GM23338 (cell line): ENCODE measurements around the gene MAPT. TPM values are rescaled to one million over a fixed set of nuclear protein-coding genes. Genes with fewer than 3 reads are reported as not detected.

Experiments used
- ATAC-seq: fragments of 200-7000 bp; cut with Tn5 transposase; 3 replicates; pipeline ENCODE4 v1.9.1; 2020
- DNase-seq: peaks from one replicate; pipeline ENCODE4 v3.0.0-alpha.2; 2015; ENCODE audit warnings: low spot score
- H2AFZ ChIP-seq: fragments of 200-600 bp; sonication (generic); 2 replicates; pipeline ENCODE4 v1.8.0; 2016; ENCODE audit warnings: antibody characterized with exemption, mild to moderate bottlenecking, moderate library complexity
- H3F3A ChIP-seq: fragments of 200-600 bp; sonication (generic); replicated peaks from 2 replicates; pipeline ENCODE4 v1.8.0; 2017; ENCODE audit warnings: antibody characterized with exemption, mixed run types, low read depth
- H3K27ac ChIP-seq: fragments of 200-600 bp; sonication (generic); 2 replicates; pipeline ENCODE4 v1.6.1; 2016; ENCODE audit warnings: low read depth
- H3K27me3 ChIP-seq: fragments of 200-600 bp; sonication (generic); 2 replicates; pipeline ENCODE4 v1.8.0; 2016; ENCODE audit warnings: mild to moderate bottlenecking, mixed run types, moderate library complexity; ENCODE audit not compliant: insufficient read depth
- H3K36me3 ChIP-seq: fragments of 200-600 bp; sonication (generic); 2 replicates; pipeline ENCODE4 v1.8.0; 2016; ENCODE audit warnings: mild to moderate bottlenecking; ENCODE audit not compliant: insufficient read depth
- H3K4me1 ChIP-seq: fragments of 200-600 bp; sonication (generic); 2 replicates; pipeline ENCODE4 v1.8.0; 2016; ENCODE audit warnings: mild to moderate bottlenecking, moderate library complexity; ENCODE audit not compliant: insufficient read depth
- H3K4me2 ChIP-seq: fragments of 200-600 bp; sonication (generic); 2 replicates; pipeline ENCODE4 v1.7.1; 2017; ENCODE audit warnings: mixed run types
- H3K4me3 ChIP-seq: fragments of 200-600 bp; sonication (generic); 2 replicates; pipeline ENCODE4 v1.6.1; 2016; ENCODE audit warnings: mixed run types
- H3K79me2 ChIP-seq: fragments of 200-600 bp; sonication (generic); replicated peaks from 2 replicates; pipeline ENCODE4 v1.8.0; 2017; ENCODE audit warnings: mild to moderate bottlenecking; ENCODE audit not compliant: insufficient read depth
- H3K9me2 ChIP-seq: fragments of 200-600 bp; sonication (generic); 2 replicates; pipeline ENCODE4 v1.8.0; 2017; ENCODE audit not compliant: insufficient read depth
- H4K20me1 ChIP-seq: fragments of 200-600 bp; sonication (generic); replicated peaks from 2 replicates; pipeline ENCODE4 v1.8.0; 2017; ENCODE audit warnings: mild to moderate bottlenecking; ENCODE audit not compliant: insufficient read depth
- H3K27ac Mint-ChIP-seq: 2 replicates; pipeline ENCODE4 v1.8.0; 2020; ENCODE audit warnings: inconsistent platforms, mild to moderate bottlenecking, moderate library complexity, mixed read lengths
- H3K27me3 Mint-ChIP-seq: 3 replicates; pipeline ENCODE4 v1.8.0; 2022; ENCODE audit warnings: low read depth, mild to moderate bottlenecking, moderate library complexity, mixed read lengths, inconsistent platforms; ENCODE audit not compliant: insufficient read depth, poor library complexity
- H3K36me3 Mint-ChIP-seq: 3 replicates; pipeline ENCODE4 v1.8.0; 2021; ENCODE audit warnings: low read depth, mild to moderate bottlenecking, inconsistent platforms, moderate library complexity, mixed read lengths
- H3K4me1 Mint-ChIP-seq: 3 replicates; pipeline ENCODE4 v1.8.0; 2020; ENCODE audit warnings: mild to moderate bottlenecking, inconsistent platforms, mixed read lengths
- H3K4me3 Mint-ChIP-seq: 3 replicates; pipeline ENCODE4 v1.8.0; 2021; ENCODE audit warnings: moderate library complexity, mild to moderate bottlenecking, inconsistent platforms, mixed read lengths
- H3K9me3 Mint-ChIP-seq: 3 replicates; pipeline ENCODE4 v1.8.0; 2020; ENCODE audit warnings: moderate library complexity, mild to moderate bottlenecking, inconsistent platforms, mixed read lengths
- CREB1 ChIP-seq: fragments of 250-450 bp; sonication (Bioruptor Pico); IDR thresholded peaks from 2 replicates; pipeline ENCODE4 v1.5.0; 2020; ENCODE audit warnings: low read depth, mild to moderate bottlenecking, moderate library complexity
- CTCF ChIP-seq, 2 experiments: fragments of 200-600 bp in 1 of 2; sonication (generic) in 1 of 2; conservative IDR thresholded peaks; 2 replicates each; pipeline versions ENCODE4 v1.5.1 to v1.6.1; 2016 to 2017; ENCODE audit warnings: antibody characterized with exemption in 2 of 2, low read depth in 2 of 2, mild to moderate bottlenecking in 2 of 2, moderate library complexity in 1 of 2
- ETS1 ChIP-seq: IDR thresholded peaks from 2 replicates; pipeline ENCODE4 v1.6.1; 2016; ENCODE audit warnings: antibody characterized with exemption
- EZH2 ChIP-seq: fragments of 200-600 bp; sonication (generic); IDR thresholded peaks from one replicate; pipeline ENCODE4 v1.8.0; 2017; ENCODE audit warnings: antibody characterized with exemption, mild to moderate bottlenecking, low read depth; ENCODE audit not compliant: unreplicated experiment
- EZH2phosphoT487 ChIP-seq: fragments of 200-600 bp; sonication (generic); IDR thresholded peaks from one replicate; pipeline ENCODE4 v1.8.1; 2018; ENCODE audit warnings: antibody characterized with exemption; ENCODE audit not compliant: unreplicated experiment
- JUNB ChIP-seq: IDR thresholded peaks from one replicate; pipeline ENCODE4 v1.6.1; 2016; ENCODE audit warnings: antibody characterized with exemption; ENCODE audit not compliant: unreplicated experiment
- NANOG ChIP-seq: IDR thresholded peaks from 2 replicates; pipeline ENCODE4 v1.6.1; 2016; ENCODE audit warnings: antibody characterized with exemption, borderline replicate concordance
- POLR2AphosphoS5 ChIP-seq: IDR thresholded peaks from 2 replicates; pipeline ENCODE4 v1.6.1; 2016; ENCODE audit warnings: antibody characterized with exemption, low read depth
- REST ChIP-seq: IDR thresholded peaks from one replicate; pipeline ENCODE4 v1.6.1; 2018; ENCODE audit warnings: antibody characterized with exemption; ENCODE audit not compliant: unreplicated experiment
- STAT1 ChIP-seq: IDR thresholded peaks from one replicate; pipeline ENCODE4 v1.6.1; 2016; ENCODE audit warnings: antibody characterized with exemption; ENCODE audit not compliant: unreplicated experiment
- ZNF114 ChIP-seq: fragments of 250-450 bp; sonication (Bioruptor Pico); IDR thresholded peaks from 2 replicates; pipeline ENCODE4 v1.5.0; 2020; ENCODE audit warnings: mild to moderate bottlenecking, moderate library complexity
- ZNF331 ChIP-seq: fragments of 250-450 bp; sonication (Bioruptor Pico); IDR thresholded peaks from 2 replicates; pipeline ENCODE4 v1.5.0; 2020; ENCODE audit warnings: low read depth, mild to moderate bottlenecking, moderate library complexity
- ZNF462 ChIP-seq: fragments of 250-450 bp; sonication (Bioruptor Pico); IDR thresholded peaks from 2 replicates; pipeline ENCODE4 v1.5.0; 2020; ENCODE audit warnings: mild to moderate bottlenecking, moderate library complexity
- polyA plus RNA-seq: library from polyadenylated mRNA; unstranded; fragments of >200 nt; fragmentation: Nextera tagmentation; extraction: Ambion mirVana; gene quantifications from 2 replicates; pipeline ENCODE4 v1.2.1, GENCODE V29; 2016
- total RNA-seq: library from RNA; depleted of rRNA; stranded (reverse); fragments of >200 nt; shearing (Covaris generic); gene quantifications from 2 replicates; pipeline ENCODE4 v1.2.3, GENCODE V29; 2014

MAPT gene
- total and polyA plus RNA-seq, 2 experiments from 2014 or later = 1.1 to 2.1 TPM

GRCh38 chr17:45940826-45941225 lies 46.5 kb downstream of the MAPT start:
- no peak for TF ChIP-seq ZNF114
- TF ChIP-seq REST = no peak
- TF ChIP-seq ETS1 = no peak
- no peak for TF ChIP-seq STAT1
- TF ChIP-seq CREB1 (CRISPR knock-in tag) = no peak
- no peak for TF ChIP-seq NANOG
- no peak for TF ChIP-seq POLR2AphosphoS5
- TF ChIP-seq ZNF331 (CRISPR knock-in tag) = no peak
- TF ChIP-seq EZH2phosphoT487 = no peak
- TF ChIP-seq ZNF462 (CRISPR knock-in tag) = no peak
- TF ChIP-seq JUNB = no peak
- no peak for TF ChIP-seq EZH2
- TF ChIP-seq CTCF (conservative IDR thresholded peaks at IDR 0.05; ENCODE audit: low read depth in 2 of 2) = no peak
- Mint-ChIP-seq H3K27me3 (peaks cover 10% of the 10 kb centered on the region), H3K36me3 (no peaks in the 10 kb centered on the region), H3K4me3 (no peak overlapping the region), H3K9me3 (no peaks in the 10 kb centered on the region), H3K27ac (no peak overlapping the region), H3K4me1 (peaks cover 36% of the 10 kb centered on the region)
- 0 out of 2 replicates have a peak overlapping the region, but pooled peaks have one; percentile 43 for H2AFZ ChIP-seq
- DNase-seq (no peak), ATAC-seq (no peak)
- no peak overlapping the region for H3K4me3 ChIP-seq
- no peaks in the 10 kb centered on the region for H3K9me2 ChIP-seq
- H3F3A ChIP-seq = no peaks in the 10 kb centered on the region
- peaks cover 24% of the 10 kb centered on the region for H3K4me1 ChIP-seq
- H3K27me3 ChIP-seq = no peaks in the 10 kb centered on the region
- no peaks in the 10 kb centered on the region for H4K20me1 ChIP-seq
- H3K27ac ChIP-seq = no peak overlapping the region
- no peaks in the 10 kb centered on the region for H3K79me2 ChIP-seq
- 0 out of 2 replicates have a peak overlapping the region, but pooled peaks have one; percentile 32 for H3K4me2 ChIP-seq
- no peaks in the 10 kb centered on the region for H3K36me3 ChIP-seq
